ENCODE data around the gene RBMS3.

The RBMS3 gene

DNA sequence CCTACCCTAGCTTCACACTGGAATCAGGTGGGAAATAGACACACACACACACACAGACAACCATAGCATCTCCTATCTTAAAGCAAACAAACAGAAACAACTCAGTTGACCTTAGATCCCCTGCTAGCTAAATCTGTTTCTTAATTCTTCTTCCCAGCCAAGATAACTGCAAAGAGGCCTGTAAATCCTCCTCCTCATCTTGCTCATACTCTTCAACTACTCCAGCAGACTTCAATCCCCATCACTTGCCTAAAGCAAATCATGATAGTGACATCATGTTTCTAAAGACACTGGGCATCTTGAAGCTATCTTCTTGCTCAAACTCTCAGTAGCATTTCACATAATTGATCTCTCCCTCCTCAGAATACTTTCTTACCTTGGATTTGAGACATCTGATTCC, 303.0 kb downstream of the RBMS3 start:
- H3K4me1 ChIP-seq (ENCODE audit: control extremely low read depth in 1 of 4, control insufficient read depth in 4 of 4, insufficient read depth in 4 of 4, low read length in 3 of 4): no peaks in the 10 kb centered on the region
- no peak for DNase-seq
- no peaks in the 10 kb centered on the region for H3K9me3 ChIP-seq (ENCODE audit: control extremely low read depth in 1 of 5, control insufficient read depth in 4 of 5, insufficient read depth in 2 of 5, low read depth in 1 of 5, low read length in 4 of 5)
- H3K4me3 ChIP-seq (ENCODE audit: control insufficient read depth in 1 of 7, extremely low read depth in 1 of 7, insufficient read depth in 4 of 7, low read depth in 2 of 7, low read length in 6 of 7): no peak overlapping the region
- no peak overlapping the region for H3K27ac ChIP-seq (ENCODE audit: insufficient read depth in 1 of 2, low read depth in 1 of 2, low read length in 2 of 2, poor library complexity in 1 of 2, severe bottlenecking in 2 of 2)
- H3K27me3 ChIP-seq (replicated peaks in 2 of 5; ENCODE audit: control insufficient read depth in 4 of 5, insufficient read depth in 5 of 5, low read length in 4 of 5): no peaks in the 10 kb centered on the region
- ChIA-PET CTCF (no interaction called here), POLR2A (no interaction called here)
- no peaks in the 10 kb centered on the region for H3K36me3 ChIP-seq (ENCODE audit: control insufficient read depth in 4 of 4, insufficient read depth in 4 of 4, low read length in 3 of 4)

DNA sequence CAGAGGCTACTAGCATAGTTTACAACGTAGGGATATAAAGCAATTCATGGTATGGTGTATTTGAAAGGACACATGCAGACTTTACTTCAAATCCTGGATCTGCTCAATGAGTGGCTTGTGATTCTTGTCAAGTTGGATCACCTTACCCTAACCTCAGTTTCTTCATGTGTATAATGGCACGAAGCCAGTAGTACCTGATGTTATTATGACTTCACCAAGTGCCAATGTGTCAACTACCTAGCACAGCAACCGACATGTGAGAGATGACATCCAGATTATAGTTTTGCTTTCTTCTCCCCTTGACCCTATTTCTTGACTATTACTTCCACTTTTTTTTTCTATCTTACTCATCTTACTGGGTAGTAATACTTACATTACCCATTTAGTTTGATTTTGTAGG, 304.5 kb downstream of the RBMS3 start:
- CTCF ChIA-PET: no interaction called here
- Histone ChIP-seq H3K27ac (ENCODE audit: insufficient read depth in 1 of 2, low read depth in 1 of 2, low read length in 2 of 2, poor library complexity in 1 of 2, severe bottlenecking in 2 of 2) (no peak overlapping the region), H3K9me3 (ENCODE audit: control extremely low read depth in 1 of 5, control insufficient read depth in 4 of 5, insufficient read depth in 2 of 5, low read depth in 1 of 5, low read length in 4 of 5) (no peaks in the 10 kb centered on the region)

GRCh38 chr3:29587340-29587739, 306.5 kb downstream of the RBMS3 start:
- Histone ChIP-seq H3K27ac (ENCODE audit: insufficient read depth in 1 of 2, low read depth in 1 of 2, low read length in 2 of 2, poor library complexity in 1 of 2, severe bottlenecking in 2 of 2) (no peak overlapping the region), H3K4me1 (ENCODE audit: control extremely low read depth in 1 of 4, control insufficient read depth in 4 of 4, insufficient read depth in 4 of 4, low read length in 3 of 4) (no peaks in the 10 kb centered on the region), H3K9me3 (ENCODE audit: control extremely low read depth in 1 of 5, control insufficient read depth in 4 of 5, insufficient read depth in 2 of 5, low read depth in 1 of 5, low read length in 4 of 5) (peaks cover 0 to 1% (median 0%) of the 10 kb centered on the region in 5 experiments), H3K4me3 (ENCODE audit: control insufficient read depth in 1 of 7, extremely low read depth in 1 of 7, insufficient read depth in 4 of 7, low read depth in 2 of 7, low read length in 6 of 7) (no peak overlapping the region), H3K27me3 (replicated peaks in 2 of 5; ENCODE audit: control insufficient read depth in 4 of 5, insufficient read depth in 5 of 5, low read length in 4 of 5) (no peaks in the 10 kb centered on the region), H3K36me3 (ENCODE audit: control insufficient read depth in 4 of 4, insufficient read depth in 4 of 4, low read length in 3 of 4) (no peaks in the 10 kb centered on the region)
- ChIA-PET CTCF (no interaction called here), POLR2A (no interaction called here)
- 100% methylated on average over 1 of the region's 2 CpGs for WGBS (ENCODE audit: insufficient coverage)
- DNase-seq: no peak

More for the DNA sequence above, 304.5 kb downstream of the RBMS3 start:
- DNase-seq: no peak
- Histone ChIP-seq H3K27me3 (replicated peaks in 2 of 5; ENCODE audit: control insufficient read depth in 4 of 5, insufficient read depth in 5 of 5, low read length in 4 of 5) (no peaks in the 10 kb centered on the region), H3K4me1 (ENCODE audit: control extremely low read depth in 1 of 4, control insufficient read depth in 4 of 4, insufficient read depth in 4 of 4, low read length in 3 of 4) (no peaks in the 10 kb centered on the region), H3K4me3 (ENCODE audit: control insufficient read depth in 1 of 7, extremely low read depth in 1 of 7, insufficient read depth in 4 of 7, low read depth in 2 of 7, low read length in 6 of 7) (no peak overlapping the region), H3K36me3 (ENCODE audit: control insufficient read depth in 4 of 4, insufficient read depth in 4 of 4, low read length in 3 of 4) (no peaks in the 10 kb centered on the region)
- POLR2A ChIA-PET: no interaction called here
- WGBS (ENCODE audit: insufficient coverage): 100% methylated on average over 1 of the region's 3 CpGs

- WGBS (ENCODE audit: insufficient coverage): no CpG with 5 or more reads among the region's 1 CpG
- CTCF ChIA-PET: no interaction called here
- no peaks in the 10 kb centered on the region for H3K4me1 ChIP-seq (ENCODE audit: control extremely low read depth in 1 of 4, control insufficient read depth in 4 of 4, insufficient read depth in 4 of 4, low read length in 3 of 4)
These were observed 309.1 kb downstream of the RBMS3 start for GRCh38 chr3:29590012-29590411.

GRCh38 chr3:29590461-29590860, 309.6 kb downstream of the RBMS3 start:
- no peak overlapping the region for H3K4me3 ChIP-seq (ENCODE audit: control insufficient read depth in 1 of 7, extremely low read depth in 1 of 7, insufficient read depth in 4 of 7, low read depth in 2 of 7, low read length in 6 of 7)
- DNase-seq: no peak
- no peaks in the 10 kb centered on the region for H3K36me3 ChIP-seq (ENCODE audit: control insufficient read depth in 4 of 4, insufficient read depth in 4 of 4, low read length in 3 of 4)
- peaks cover 0 to 1% (median 0%) of the 10 kb centered on the region in 5 experiments for H3K9me3 ChIP-seq (ENCODE audit: control extremely low read depth in 1 of 5, control insufficient read depth in 4 of 5, insufficient read depth in 2 of 5, low read depth in 1 of 5, low read length in 4 of 5)
- no peaks in the 10 kb centered on the region for H3K27me3 ChIP-seq (replicated peaks in 2 of 5; ENCODE audit: control insufficient read depth in 4 of 5, insufficient read depth in 5 of 5, low read length in 4 of 5)
- H3K4me1 ChIP-seq (ENCODE audit: control extremely low read depth in 1 of 4, control insufficient read depth in 4 of 4, insufficient read depth in 4 of 4, low read length in 3 of 4): no peaks in the 10 kb centered on the region
- CTCF ChIA-PET: no interaction called here
- POLR2A ChIA-PET: no interaction called here
- no peak overlapping the region for H3K27ac ChIP-seq (ENCODE audit: insufficient read depth in 1 of 2, low read depth in 1 of 2, low read length in 2 of 2, poor library complexity in 1 of 2, severe bottlenecking in 2 of 2)

More at GRCh38 chr3:29590012-29590411, 309.1 kb downstream of the RBMS3 start:
- Histone ChIP-seq H3K4me3 (ENCODE audit: control insufficient read depth in 1 of 7, extremely low read depth in 1 of 7, insufficient read depth in 4 of 7, low read depth in 2 of 7, low read length in 6 of 7) (no peak overlapping the region), H3K36me3 (ENCODE audit: control insufficient read depth in 4 of 4, insufficient read depth in 4 of 4, low read length in 3 of 4) (no peaks in the 10 kb centered on the region), H3K9me3 (ENCODE audit: control extremely low read depth in 1 of 5, control insufficient read depth in 4 of 5, insufficient read depth in 2 of 5, low read depth in 1 of 5, low read length in 4 of 5) (peaks cover 0 to 1% (median 0%) of the 10 kb centered on the region in 5 experiments), H3K27me3 (replicated peaks in 2 of 5; ENCODE audit: control insufficient read depth in 4 of 5, insufficient read depth in 5 of 5, low read length in 4 of 5) (no peaks in the 10 kb centered on the region), H3K27ac (ENCODE audit: insufficient read depth in 1 of 2, low read depth in 1 of 2, low read length in 2 of 2, poor library complexity in 1 of 2, severe bottlenecking in 2 of 2) (no peak overlapping the region)
- POLR2A ChIA-PET: no interaction called here
- DNase-seq: no peak

- ChIA-PET POLR2A (no interaction called here), CTCF (no interaction called here)
- H3K27ac ChIP-seq (ENCODE audit: insufficient read depth in 1 of 2, low read depth in 1 of 2, low read length in 2 of 2, poor library complexity in 1 of 2, severe bottlenecking in 2 of 2): no peak overlapping the region
- H3K9me3 ChIP-seq (ENCODE audit: control extremely low read depth in 1 of 5, control insufficient read depth in 4 of 5, insufficient read depth in 2 of 5, low read depth in 1 of 5, low read length in 4 of 5): peaks cover 0 to 1% (median 0%) of the 10 kb centered on the region in 5 experiments
- no peaks in the 10 kb centered on the region for H3K36me3 ChIP-seq (ENCODE audit: control insufficient read depth in 4 of 4, insufficient read depth in 4 of 4, low read length in 3 of 4)
- no peak for DNase-seq
- no CpG with 5 or more reads among the region's 3 CpGs for WGBS (ENCODE audit: insufficient coverage)
- no peaks in the 10 kb centered on the region for H3K27me3 ChIP-seq (replicated peaks in 2 of 5; ENCODE audit: control insufficient read depth in 4 of 5, insufficient read depth in 5 of 5, low read length in 4 of 5)
- no peaks in the 10 kb centered on the region for H3K4me1 ChIP-seq (ENCODE audit: control extremely low read depth in 1 of 4, control insufficient read depth in 4 of 4, insufficient read depth in 4 of 4, low read length in 3 of 4)
- H3K4me3 ChIP-seq (ENCODE audit: control insufficient read depth in 1 of 7, extremely low read depth in 1 of 7, insufficient read depth in 4 of 7, low read depth in 2 of 7, low read length in 6 of 7): no peak overlapping the region
These were observed 310.7 kb downstream of the RBMS3 start for GRCh38 chr3:29591579-29591978.

GRCh38 chr3:29593802-29594201, 312.9 kb downstream of the RBMS3 start:
- POLR2A ChIA-PET: no interaction called here
- WGBS (ENCODE audit: insufficient coverage): no CpG with 5 or more reads among the region's 1 CpG
- DNase-seq: no peak
- no peaks in the 10 kb centered on the region for H3K4me1 ChIP-seq (ENCODE audit: control extremely low read depth in 1 of 4, control insufficient read depth in 4 of 4, insufficient read depth in 4 of 4, low read length in 3 of 4)
- CTCF ChIA-PET: no interaction called here
- H3K27me3 ChIP-seq (replicated peaks in 2 of 5; ENCODE audit: control insufficient read depth in 4 of 5, insufficient read depth in 5 of 5, low read length in 4 of 5): no peaks in the 10 kb centered on the region
- H3K36me3 ChIP-seq (ENCODE audit: control insufficient read depth in 4 of 4, insufficient read depth in 4 of 4, low read length in 3 of 4): no peaks in the 10 kb centered on the region
- H3K4me3 ChIP-seq (ENCODE audit: control insufficient read depth in 1 of 7, extremely low read depth in 1 of 7, insufficient read depth in 4 of 7, low read depth in 2 of 7, low read length in 6 of 7): no peak overlapping the region
- H3K9me3 ChIP-seq (ENCODE audit: control extremely low read depth in 1 of 5, control insufficient read depth in 4 of 5, insufficient read depth in 2 of 5, low read depth in 1 of 5, low read length in 4 of 5): peaks cover 0 to 1% (median 0%) of the 10 kb centered on the region in 5 experiments
- no peak overlapping the region for H3K27ac ChIP-seq (ENCODE audit: insufficient read depth in 1 of 2, low read depth in 1 of 2, low read length in 2 of 2, poor library complexity in 1 of 2, severe bottlenecking in 2 of 2)
